IMR-90 (cell line): ENCODE results near the gene CYB5D1. TPM values are rescaled to one million over a fixed set of nuclear protein-coding genes. Genes with fewer than 3 reads are reported as not detected.

Experiments used
- ATAC-seq: fragments of 200-7000 bp; cut with Tn5 transposase; 2 replicates; pipeline ENCODE4 v1.9.1; 2020; ENCODE audit warnings: low read depth, mild to moderate bottlenecking, moderate library complexity
- BruUV-seq: library from RNA; stranded (reverse); fragments of 400-500 nt; replicated peaks from 2 replicates; lab custom pipeline; 2021; lab: Mats Ljungman, UMichigan
- CTCF ChIA-PET: fragments of 300-600 bp; formaldehyde crosslinking; extraction: SDS; loops from one replicate; lab custom pipeline; 2021; ENCODE audit warnings: antibody characterized with exemption; lab: Yijun Ruan, JAX
- POLR2A ChIA-PET: fragments of 300-600 bp; sonication (Branson Sonifier 250); formaldehyde crosslinking; loops from one replicate; lab custom pipeline; 2022; ENCODE audit warnings: antibody characterized with exemption; ENCODE audit not compliant: unreplicated experiment; lab: Charles Lee
- DNase-seq: peaks from one replicate; pipeline ENCODE4 v3.0.0; 2013
- H2AFZ ChIP-seq: replicated peaks from 2 replicates; pipeline ENCODE3; 2013; ENCODE audit warnings: low read length, mild to moderate bottlenecking; ENCODE audit not compliant: poor library complexity
- H2AK5ac ChIP-seq: 2 replicates; pipeline ENCODE4 v1.6.1; 2013; ENCODE audit warnings: low read depth, low read length, inconsistent platforms
- H2AK9ac ChIP-seq: replicated peaks from 2 replicates; pipeline ENCODE3; 2013; ENCODE audit warnings: mild to moderate bottlenecking, low read depth, low read length, moderate library complexity; ENCODE audit not compliant: poor library complexity
- H2BK120ac ChIP-seq: 2 replicates; pipeline ENCODE4 v1.6.1; 2013; ENCODE audit warnings: low read depth, low read length, inconsistent platforms
- H2BK15ac ChIP-seq: 3 replicates; pipeline ENCODE4 v1.6.1; 2013; ENCODE audit warnings: low read depth, low read length, inconsistent platforms
- H2BK20ac ChIP-seq: 2 replicates; pipeline ENCODE4 v1.6.1; 2013; ENCODE audit warnings: low read depth, mild to moderate bottlenecking, inconsistent platforms, low read length, moderate library complexity
- H2BK5ac ChIP-seq: 2 replicates; pipeline ENCODE4 v1.6.1; 2013; ENCODE audit warnings: mild to moderate bottlenecking, low read depth, low read length, inconsistent platforms; ENCODE audit not compliant: poor library complexity, severe bottlenecking
- H3K14ac ChIP-seq: replicated peaks from 2 replicates; pipeline ENCODE4 v1.6.1; 2013; ENCODE audit warnings: low read depth, low read length, inconsistent platforms
- H3K18ac ChIP-seq: 2 replicates; pipeline ENCODE4 v1.6.1; 2013; ENCODE audit warnings: low read depth, low read length, control low read depth
- H3K23ac ChIP-seq: 2 replicates; pipeline ENCODE4 v1.6.1; 2013; ENCODE audit warnings: low read depth, low read length, inconsistent platforms
- H3K27ac ChIP-seq: 2 replicates; pipeline ENCODE4 v1.5.1; 2013; ENCODE audit warnings: mild to moderate bottlenecking, control low read depth, low read length; ENCODE audit not compliant: insufficient read depth
- H3K27me3 ChIP-seq: 2 replicates; pipeline ENCODE4 v1.6.1; 2013; ENCODE audit warnings: low read length; ENCODE audit not compliant: control insufficient read depth, insufficient read depth
- H3K36me3 ChIP-seq: 2 replicates; pipeline ENCODE4 v1.6.1; 2013; ENCODE audit warnings: low read length, mixed read lengths; ENCODE audit not compliant: control insufficient read depth, insufficient read depth
- H3K4ac ChIP-seq: 2 replicates; pipeline ENCODE4 v1.6.1; 2013; ENCODE audit warnings: low read depth, low read length, inconsistent platforms
- H3K4me1 ChIP-seq: 2 replicates; pipeline ENCODE4 v1.6.1; 2013; ENCODE audit warnings: low read length, mixed read lengths; ENCODE audit not compliant: control insufficient read depth, insufficient read depth
- H3K4me2 ChIP-seq: 2 replicates; pipeline ENCODE4 v1.6.1; 2013; ENCODE audit warnings: low read depth, mild to moderate bottlenecking, control low read depth, low read length, moderate library complexity
- H3K4me3 ChIP-seq: 2 replicates; pipeline ENCODE4 v1.5.1; 2013; ENCODE audit warnings: low read depth, mild to moderate bottlenecking, control low read depth, low read length, moderate library complexity; ENCODE audit not compliant: insufficient read depth
- H3K56ac ChIP-seq: 2 replicates; pipeline ENCODE4 v1.6.1; 2013; ENCODE audit warnings: low read length, inconsistent platforms; ENCODE audit not compliant: insufficient read depth; ENCODE audit errors: extremely low read depth
- H3K79me1 ChIP-seq, 2 experiments: 2 replicates each; pipeline ENCODE4 v1.6.1; 2013; ENCODE audit warnings: low read length in 2 of 2, inconsistent platforms in 1 of 2, low read depth in 1 of 2
- H3K9ac ChIP-seq: 2 replicates; pipeline ENCODE4 v1.6.1; 2013; ENCODE audit warnings: low read depth, low read length, control low read depth
- H3K9me1 ChIP-seq: 2 replicates; pipeline ENCODE4 v1.6.1; 2013; ENCODE audit warnings: low read length, inconsistent platforms; ENCODE audit not compliant: insufficient read depth
- H3K9me3 ChIP-seq: 2 replicates; pipeline ENCODE4 v1.6.1; 2013; ENCODE audit warnings: low read length; ENCODE audit not compliant: control insufficient read depth, insufficient read depth
- H4K20me1 ChIP-seq: 2 replicates; pipeline ENCODE4 v1.6.1; 2013; ENCODE audit warnings: low read length, inconsistent platforms; ENCODE audit not compliant: insufficient read depth
- H4K5ac ChIP-seq: 2 replicates; pipeline ENCODE4 v1.6.1; 2013; ENCODE audit warnings: mild to moderate bottlenecking, low read depth, low read length, control low read depth
- H4K8ac ChIP-seq, 2 experiments: 2 replicates each; pipeline ENCODE4 v1.6.1; 2013; ENCODE audit warnings: low read depth in 2 of 2, low read length in 2 of 2, control low read depth in 1 of 2, inconsistent platforms in 1 of 2
- H4K91ac ChIP-seq: 2 replicates; pipeline ENCODE4 v1.6.1; 2013; ENCODE audit warnings: low read depth, low read length, inconsistent platforms; ENCODE audit not compliant: insufficient read depth
- BHLHE40 ChIP-seq: fragments of 150-350 bp; IDR thresholded peaks from 2 replicates; pipeline ENCODE4 v1.6.1; 2016; ENCODE audit warnings: mild to moderate bottlenecking, low read depth, low read length
- CEBPB ChIP-seq: IDR thresholded peaks from 2 replicates; pipeline ENCODE4 v1.6.1; 2012; ENCODE audit warnings: low read depth, low read length, improper control_type of control experiment
- CHD1 ChIP-seq: IDR thresholded peaks from 2 replicates; pipeline ENCODE4 v1.6.1; 2012; ENCODE audit warnings: low read depth, low read length, improper control_type of control experiment
- FOS ChIP-seq: fragments of 150-350 bp; IDR thresholded peaks from 2 replicates; pipeline ENCODE4 v1.6.1; 2016; ENCODE audit warnings: low read depth, low read length
- MAFK ChIP-seq: IDR thresholded peaks from 2 replicates; pipeline ENCODE4 v1.6.1; 2012; ENCODE audit warnings: low read depth, low read length, improper control_type of control experiment
- MAZ ChIP-seq: IDR thresholded peaks from 2 replicates; pipeline ENCODE4 v1.6.1; 2012; ENCODE audit warnings: low read depth, mild to moderate bottlenecking, low read length, improper control_type of control experiment, moderate library complexity, borderline replicate concordance
- MXI1 ChIP-seq: IDR thresholded peaks from 2 replicates; pipeline ENCODE4 v1.6.1; 2012; ENCODE audit warnings: low read depth, mild to moderate bottlenecking, low read length, moderate library complexity, borderline replicate concordance
- NFE2L2 ChIP-seq: fragments of 150-350 bp; IDR thresholded peaks from 2 replicates; pipeline ENCODE4 v1.6.1; 2016; ENCODE audit warnings: low read depth, mild to moderate bottlenecking, low read length
- POLR2A ChIP-seq: IDR thresholded peaks from 2 replicates; pipeline ENCODE4 v1.6.1; 2012; ENCODE audit warnings: mild to moderate bottlenecking, low read depth, low read length
- RAD21 ChIP-seq: IDR thresholded peaks from 2 replicates; pipeline ENCODE4 v1.6.1; 2012; ENCODE audit warnings: low read length, improper control_type of control experiment
- RCOR1 ChIP-seq: IDR thresholded peaks from 2 replicates; pipeline ENCODE4 v1.6.1; 2012; ENCODE audit warnings: mild to moderate bottlenecking, low read length, improper control_type of control experiment; ENCODE audit not compliant: insufficient replicate concordance
- RFX5 ChIP-seq: IDR thresholded peaks from 2 replicates; pipeline ENCODE4 v1.8.0; 2012; ENCODE audit warnings: low read depth, mild to moderate bottlenecking, low read length, moderate library complexity
- SMC3 ChIP-seq: fragments of 150-350 bp; IDR thresholded peaks from 2 replicates; pipeline ENCODE4 v1.6.1; 2016; ENCODE audit warnings: low read depth, mild to moderate bottlenecking, antibody characterized with exemption, low read length, moderate library complexity
- WGBS, 2 experiments: methylation state at CpG; one replicate each; pipeline versions ENCODE4 v1.1.5 to v1.1.7; 2013; ENCODE audit warnings: missing lambda C conversion rate in 2 of 2; ENCODE audit not compliant: insufficient read length in 1 of 2; ENCODE audit errors: extremely low coverage in 2 of 2; 5-methylcytosine and 5-hydroxymethylcytosine counted together
- dilution Hi-C: fragments of 300-500 bp; cut with HindIII; formaldehyde crosslinking; loops from one replicate; pipeline ENCODE4 v1.14.3; 2018; ENCODE audit warnings: low sequenced_read_pairs; ENCODE audit not compliant: unreplicated experiment
- in situ Hi-C: fragments of 300-500 bp; cut with MboI; formaldehyde crosslinking; loops from 3 replicates; pipeline ENCODE4 v1.14.3; 2019; ENCODE audit warnings: low sequenced_read_pairs, inconsistent platforms, mixed read lengths
- intact Hi-C: fragments of 100-400 bp; cut with micrococcal nuclease; formaldehyde crosslinking; loops from 2 replicates; pipeline ENCODE4 v1.10.0; 2022
- polyA plus RNA-seq, 3 experiments: library from polyadenylated mRNA; depleted of rRNA; stranded (reverse); fragments of >200 nt; gene quantifications; 2 replicates each; pipeline ENCODE4 v1.2.3, GENCODE V29; 2012; ENCODE audit warnings: low replicate concordance in 1 of 3
- total RNA-seq: library from RNA; depleted of rRNA; stranded (reverse); fragments of >200 nt; gene quantifications from 2 replicates; pipeline ENCODE4 v1.2.3, GENCODE V29; 2012
- TF ChIP-seq, protein P1 (sequence below): fragments of 150-350 bp; IDR thresholded peaks from 2 replicates; pipeline ENCODE4 v1.6.1; 2016; ENCODE audit warnings: low read depth, mild to moderate bottlenecking, low read length, moderate library complexity, borderline replicate concordance
- TF ChIP-seq, protein P2 (sequence below): fragments of 150-350 bp; IDR thresholded peaks from 2 replicates; pipeline ENCODE4 v1.6.1; 2017; ENCODE audit warnings: mild to moderate bottlenecking, antibody characterized with exemption, low read length, low read depth
- TF ChIP-seq, protein P3 (sequence below): conservative IDR thresholded peaks from 2 replicates; pipeline ENCODE4 v1.5.1; 2012; ENCODE audit warnings: mild to moderate bottlenecking, low read depth, low read length, improper control_type of control experiment

CYB5D1 gene
- total and polyA plus RNA-seq, 2 of the 4 experiments (the other 2 are of a cell fraction): 8.8 to 10.8 TPM

DNA sequence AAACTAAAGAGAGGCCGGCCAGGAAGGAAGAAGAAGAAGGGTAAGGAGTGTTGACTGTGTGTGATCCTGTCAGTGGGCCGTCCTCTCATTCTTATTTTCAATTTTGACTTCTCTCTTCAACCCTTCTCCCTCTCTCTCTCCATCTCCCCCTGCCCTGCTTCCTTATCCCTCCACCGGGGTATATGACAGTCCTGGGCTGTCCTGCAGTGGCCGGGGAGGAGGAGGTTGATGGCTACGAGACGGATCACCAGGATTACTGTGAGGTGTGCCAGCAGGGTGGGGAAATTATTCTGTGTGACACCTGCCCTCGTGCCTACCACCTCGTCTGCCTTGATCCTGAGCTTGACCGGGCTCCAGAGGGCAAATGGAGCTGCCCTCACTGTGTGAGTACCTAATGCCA is 36.4 kb downstream of the CYB5D1 start:
- no peak for ATAC-seq
- no peak overlapping the region for H3K27ac ChIP-seq
- ChIA-PET CTCF (no interaction called here), POLR2A (no interaction called here)
- peaks cover 8% of the 10 kb centered on the region for H3K4me1 ChIP-seq
- 80% methylated on average over 1 of the region's 9 CpGs; no CpG with 5 or more reads in 1 of the 2 experiments for WGBS, 2 experiments
- no peak overlapping the region for H3K9ac ChIP-seq
- no peak overlapping the region for H2BK5ac ChIP-seq
- no peak overlapping the region for H4K8ac ChIP-seq
- no peak overlapping the region for H2AFZ ChIP-seq
- peaks cover 8% of the 10 kb centered on the region for H4K20me1 ChIP-seq
- no peak overlapping the region for H3K4me3 ChIP-seq
- H3K27me3 ChIP-seq: no peaks in the 10 kb centered on the region
- H4K5ac ChIP-seq: no peak overlapping the region
- dilution Hi-C loops (no loop called here), in situ Hi-C loops (no loop called here), intact Hi-C loops (no loop called here)
- no peak overlapping the region for H2BK120ac ChIP-seq
- no peak overlapping the region for H2AK9ac ChIP-seq
- TF ChIP-seq POLR2A (no peak), NFE2L2 (no peak), CHD1 (no peak), SMC3 (no peak), CEBPB (no peak), RCOR1 (no peak), MAFK (no peak), MXI1 (no peak), BHLHE40 (no peak), MAZ (no peak), RAD21 (no peak), RFX5 (no peak), FOS (no peak)
- TF ChIP-seq, protein P1, sequence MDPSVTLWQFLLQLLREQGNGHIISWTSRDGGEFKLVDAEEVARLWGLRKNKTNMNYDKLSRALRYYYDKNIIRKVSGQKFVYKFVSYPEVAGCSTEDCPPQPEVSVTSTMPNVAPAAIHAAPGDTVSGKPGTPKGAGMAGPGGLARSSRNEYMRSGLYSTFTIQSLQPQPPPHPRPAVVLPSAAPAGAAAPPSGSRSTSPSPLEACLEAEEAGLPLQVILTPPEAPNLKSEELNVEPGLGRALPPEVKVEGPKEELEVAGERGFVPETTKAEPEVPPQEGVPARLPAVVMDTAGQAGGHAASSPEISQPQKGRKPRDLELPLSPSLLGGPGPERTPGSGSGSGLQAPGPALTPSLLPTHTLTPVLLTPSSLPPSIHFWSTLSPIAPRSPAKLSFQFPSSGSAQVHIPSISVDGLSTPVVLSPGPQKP: no peak
- TF ChIP-seq, protein P2, sequence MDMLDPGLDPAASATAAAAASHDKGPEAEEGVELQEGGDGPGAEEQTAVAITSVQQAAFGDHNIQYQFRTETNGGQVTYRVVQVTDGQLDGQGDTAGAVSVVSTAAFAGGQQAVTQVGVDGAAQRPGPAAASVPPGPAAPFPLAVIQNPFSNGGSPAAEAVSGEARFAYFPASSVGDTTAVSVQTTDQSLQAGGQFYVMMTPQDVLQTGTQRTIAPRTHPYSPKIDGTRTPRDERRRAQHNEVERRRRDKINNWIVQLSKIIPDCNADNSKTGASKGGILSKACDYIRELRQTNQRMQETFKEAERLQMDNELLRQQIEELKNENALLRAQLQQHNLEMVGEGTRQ: no peak
- TF ChIP-seq, protein P3, sequence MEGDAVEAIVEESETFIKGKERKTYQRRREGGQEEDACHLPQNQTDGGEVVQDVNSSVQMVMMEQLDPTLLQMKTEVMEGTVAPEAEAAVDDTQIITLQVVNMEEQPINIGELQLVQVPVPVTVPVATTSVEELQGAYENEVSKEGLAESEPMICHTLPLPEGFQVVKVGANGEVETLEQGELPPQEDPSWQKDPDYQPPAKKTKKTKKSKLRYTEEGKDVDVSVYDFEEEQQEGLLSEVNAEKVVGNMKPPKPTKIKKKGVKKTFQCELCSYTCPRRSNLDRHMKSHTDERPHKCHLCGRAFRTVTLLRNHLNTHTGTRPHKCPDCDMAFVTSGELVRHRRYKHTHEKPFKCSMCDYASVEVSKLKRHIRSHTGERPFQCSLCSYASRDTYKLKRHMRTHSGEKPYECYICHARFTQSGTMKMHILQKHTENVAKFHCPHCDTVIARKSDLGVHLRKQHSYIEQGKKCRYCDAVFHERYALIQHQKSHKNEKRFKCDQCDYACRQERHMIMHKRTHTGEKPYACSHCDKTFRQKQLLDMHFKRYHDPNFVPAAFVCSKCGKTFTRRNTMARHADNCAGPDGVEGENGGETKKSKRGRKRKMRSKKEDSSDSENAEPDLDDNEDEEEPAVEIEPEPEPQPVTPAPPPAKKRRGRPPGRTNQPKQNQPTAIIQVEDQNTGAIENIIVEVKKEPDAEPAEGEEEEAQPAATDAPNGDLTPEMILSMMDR: no peak
- BruUV-seq: TSS peak; percentile 79
- H3K9me1 ChIP-seq: peaks cover 7% of the 10 kb centered on the region; the same call in 1 of the 2 replicates
- H3K23ac ChIP-seq: no peak overlapping the region
- no peak overlapping the region for H2BK15ac ChIP-seq
- H3K18ac ChIP-seq: no peak overlapping the region
- DNase-seq: no peak
- no peak overlapping the region for H3K56ac ChIP-seq
- H4K91ac ChIP-seq: no peak overlapping the region
- no peak overlapping the region for H2BK20ac ChIP-seq
- no peak overlapping the region for H3K4ac ChIP-seq
- no peak overlapping the region for H2AK5ac ChIP-seq
- peaks cover 60% of the 10 kb centered on the region for H3K36me3 ChIP-seq
- no peak overlapping the region for H3K14ac ChIP-seq
- no peak overlapping the region for H3K4me2 ChIP-seq
- peaks cover 4 to 47% of the 10 kb centered on the region in 2 experiments; a peak in 3 of 4 replicates for H3K79me1 ChIP-seq
- no peaks in the 10 kb centered on the region for H3K9me3 ChIP-seq
